ENCODE data around the gene CD86. TPM values are rescaled to one million over a fixed set of nuclear protein-coding genes. Genes with fewer than 3 reads are reported as not detected.

Gene CD86
- total RNA-seq, 1 donor from 2014 or later, result not detected

- H3K36me3 ChIP-seq (ENCODE audit: insufficient read depth, low read length), result no peaks in the 10 kb centered on the region
- H2AFZ ChIP-seq (ENCODE audit: low read depth, low read length), result no peak overlapping the region
- H3K27ac Mint-ChIP-seq (ENCODE audit: unreplicated experiment), result no peak overlapping the region
- H3K4me3 Mint-ChIP-seq (ENCODE audit: unreplicated experiment), result no peak overlapping the region
- no peak overlapping the region for H3K27ac ChIP-seq (ENCODE audit: low read depth, low read length)
- H3K9me3 ChIP-seq (ENCODE audit: insufficient read depth, low read depth, low read length), result no peaks in the 10 kb centered on the region
- H3K9ac ChIP-seq (ENCODE audit: low read length), result no peak overlapping the region
- H3K9me3 Mint-ChIP-seq (ENCODE audit: unreplicated experiment), result peaks cover 5% of the 10 kb centered on the region
- no peaks in the 10 kb centered on the region for H3K4me1 ChIP-seq (ENCODE audit: insufficient read depth, low read length)
- no peak for FAIRE-seq
- no peaks in the 10 kb centered on the region for H3K27me3 Mint-ChIP-seq (ENCODE audit: low read depth, unreplicated experiment)
- H3K4me3 ChIP-seq (ENCODE audit: insufficient read depth, low read depth, low read length), result no peak overlapping the region
- H4K20me1 ChIP-seq (ENCODE audit: insufficient read depth, low read length), result no peaks in the 10 kb centered on the region
- no peaks in the 10 kb centered on the region for H3K27me3 ChIP-seq (ENCODE audit: insufficient read depth, low read length)
- TF ChIP-seq EZH2 (IDR thresholded peaks at IDR 0.05; ENCODE audit: insufficient read depth, low read length), result no peak
- TF ChIP-seq CTCF (IDR thresholded peaks at IDR 0.05; ENCODE audit: insufficient read depth, low read depth, low read length), result no peak
- H3K79me2 ChIP-seq (ENCODE audit: insufficient read depth, low read length), result no peaks in the 10 kb centered on the region
- H3K4me2 ChIP-seq (ENCODE audit: low read length), result no peak overlapping the region
- no peak for DNase-seq (ENCODE audit: low read depth)
- H3K4me1 Mint-ChIP-seq (ENCODE audit: low read depth, unreplicated experiment), result no peaks in the 10 kb centered on the region
- no peaks in the 10 kb centered on the region for H3K36me3 Mint-ChIP-seq (ENCODE audit: low read depth, unreplicated experiment)
Measured at GRCh38 chr3:122132949-122133540, 77.9 kb downstream of the CD86 start.

- no peaks in the 10 kb centered on the region for H3K27me3 Mint-ChIP-seq (ENCODE audit: low read depth, unreplicated experiment)
- H3K27me3 ChIP-seq (ENCODE audit: insufficient read depth, low read length), result no peaks in the 10 kb centered on the region
- no peak overlapping the region for H3K4me3 Mint-ChIP-seq (ENCODE audit: unreplicated experiment)
- no peaks in the 10 kb centered on the region for H4K20me1 ChIP-seq (ENCODE audit: insufficient read depth, low read length)
- no peaks in the 10 kb centered on the region for H3K4me1 ChIP-seq (ENCODE audit: insufficient read depth, low read length)
- H3K4me3 ChIP-seq (ENCODE audit: insufficient read depth, low read depth, low read length), result no peak overlapping the region
- no peaks in the 10 kb centered on the region for H3K36me3 ChIP-seq (ENCODE audit: insufficient read depth, low read length)
- peaks cover 4% of the 10 kb centered on the region for H3K9me3 Mint-ChIP-seq (ENCODE audit: unreplicated experiment)
- H3K79me2 ChIP-seq (ENCODE audit: insufficient read depth, low read length), result no peaks in the 10 kb centered on the region
- H3K9me3 ChIP-seq (ENCODE audit: insufficient read depth, low read depth, low read length), result peaks cover 3% of the 10 kb centered on the region
- TF ChIP-seq CTCF (IDR thresholded peaks at IDR 0.05; ENCODE audit: insufficient read depth, low read depth, low read length) (no peak), EZH2 (IDR thresholded peaks at IDR 0.05; ENCODE audit: insufficient read depth, low read length) (no peak)
- peaks cover 6% of the 10 kb centered on the region for H3K4me1 Mint-ChIP-seq (ENCODE audit: low read depth, unreplicated experiment)
- no peak overlapping the region for H3K9ac ChIP-seq (ENCODE audit: low read length)
- FAIRE-seq, result no peak
- no peak for DNase-seq (ENCODE audit: low read depth)
- no peak overlapping the region for H3K27ac Mint-ChIP-seq (ENCODE audit: unreplicated experiment)
- H3K4me2 ChIP-seq (ENCODE audit: low read length), result no peak overlapping the region
- H2AFZ ChIP-seq (ENCODE audit: low read depth, low read length), result no peak overlapping the region
- peaks cover 2% of the 10 kb centered on the region for H3K36me3 Mint-ChIP-seq (ENCODE audit: low read depth, unreplicated experiment)
- no peak overlapping the region for H3K27ac ChIP-seq (ENCODE audit: low read depth, low read length)
Measured at GRCh38 chr3:122146466-122146865, 91.3 kb downstream of the CD86 start.

- Mint-ChIP-seq H3K9me3 (ENCODE audit: unreplicated experiment) (peaks cover under 1% of the 10 kb centered on the region), H3K4me3 (ENCODE audit: unreplicated experiment) (no peak overlapping the region), H3K27me3 (ENCODE audit: low read depth, unreplicated experiment) (no peaks in the 10 kb centered on the region), H3K27ac (ENCODE audit: unreplicated experiment) (no peak overlapping the region), H3K4me1 (ENCODE audit: low read depth, unreplicated experiment) (peaks cover 6% of the 10 kb centered on the region), H3K36me3 (ENCODE audit: low read depth, unreplicated experiment) (no peaks in the 10 kb centered on the region)
- Histone ChIP-seq H4K20me1 (ENCODE audit: insufficient read depth, low read length) (no peaks in the 10 kb centered on the region), H3K27me3 (ENCODE audit: insufficient read depth, low read length) (no peaks in the 10 kb centered on the region), H3K4me1 (ENCODE audit: insufficient read depth, low read length) (no peaks in the 10 kb centered on the region), H3K36me3 (ENCODE audit: insufficient read depth, low read length) (no peaks in the 10 kb centered on the region), H3K9me3 (ENCODE audit: insufficient read depth, low read depth, low read length) (peaks cover 3% of the 10 kb centered on the region), H2AFZ (ENCODE audit: low read depth, low read length) (no peak overlapping the region), H3K27ac (ENCODE audit: low read depth, low read length) (no peak overlapping the region), H3K4me2 (ENCODE audit: low read length) (no peak overlapping the region), H3K79me2 (ENCODE audit: insufficient read depth, low read length) (no peaks in the 10 kb centered on the region), H3K4me3 (ENCODE audit: insufficient read depth, low read depth, low read length) (no peak overlapping the region), H3K9ac (ENCODE audit: low read length) (no peak overlapping the region)
- DNase-seq (ENCODE audit: low read depth) (no peak), FAIRE-seq (no peak)
- no peak for TF ChIP-seq EZH2 (IDR thresholded peaks at IDR 0.05; ENCODE audit: insufficient read depth, low read length)
- no peak for TF ChIP-seq CTCF (IDR thresholded peaks at IDR 0.05; ENCODE audit: insufficient read depth, low read depth, low read length)
Measured at GRCh38 chr3:122148941-122149627, 93.9 kb downstream of the CD86 start.
